K562 (cell line): ENCODE results near the gene ERG28. TPM values are rescaled to one million over a fixed set of nuclear protein-coding genes. Genes with fewer than 3 reads are reported as not detected.

Experiments
- ATAC-seq: fragments of 200-7000 bp; cut with Tn5 transposase; 3 replicates; pipeline ENCODE4 v1.9.1; 2020; ENCODE audit warnings: moderate library complexity
- BruUV-seq: library from RNA; stranded (reverse); fragments of 400-500 nt; replicated peaks from 2 replicates; lab custom pipeline; 2021; lab: Mats Ljungman, UMichigan
- CTCF ChIA-PET: fragments of 300-600 bp; formaldehyde crosslinking; extraction: SDS; loops from one replicate; lab custom pipeline; 2021; ENCODE audit warnings: low intra/inter-chr PET ratio; lab: Yijun Ruan, JAX
- POLR2A ChIA-PET: fragments of 300-600, 350-650 bp; sonication (Branson Sonifier 250); formaldehyde crosslinking; extraction: SDS; loops from one replicate; lab custom pipeline; 2021; ENCODE audit warnings: antibody characterized with exemption, inconsistent platforms; lab: Yijun Ruan, JAX
- DNase-seq, 4 experiments: peaks; one replicate each; pipeline versions ENCODE4 v3.0.0 to v3.0.0-alpha.2; 2011 to 2018; ENCODE audit warnings: low spot score in 3 of 4, mixed read lengths in 3 of 4; ENCODE audit errors: extremely low read depth in 1 of 4
- FAIRE-seq: peaks from 2 replicates; lab custom pipeline; 2011; peaks lifted over from hg19 to GRCh38; lab: Jason Lieb, UNC
- H2AFZ ChIP-seq: 2 replicates; pipeline ENCODE4 v1.6.0; 2011; ENCODE audit warnings: low read depth, low read length, control low read depth, inconsistent platforms
- H3K27ac ChIP-seq: fragments of 200-600 bp; 3 replicates; pipeline ENCODE4 v1.8.0; 2011; ENCODE audit warnings: low read depth, mild to moderate bottlenecking, control low read depth, inconsistent platforms, low read length, moderate library complexity, mixed read lengths; ENCODE audit errors: extremely low read depth
- H3K27me3 ChIP-seq, 2 experiments: fragments of 300-600 bp in 1 of 2; 2 replicates in 1 of 2; 3 replicates in 1 of 2; pipeline versions ENCODE4 v1.6.0 to v1.8.0; 2011; ENCODE audit warnings: inconsistent platforms in 2 of 2, low read length in 2 of 2, mild to moderate bottlenecking in 1 of 2, mixed read lengths in 1 of 2, moderate library complexity in 1 of 2; ENCODE audit not compliant: control insufficient read depth in 2 of 2, insufficient read depth in 2 of 2
- H3K36me3 ChIP-seq: fragments of 300-600 bp; 3 replicates; pipeline ENCODE4 v1.8.0; 2011; ENCODE audit warnings: mild to moderate bottlenecking, low read length, inconsistent platforms; ENCODE audit not compliant: control insufficient read depth, insufficient read depth
- H3K4me1 ChIP-seq, 2 experiments: fragments of 200-600 bp in 1 of 2; replicated peaks in 1 of 2; 2 replicates in 1 of 2; 3 replicates in 1 of 2; pipeline versions ENCODE4 v1.5.1 to v1.8.0; 2011; ENCODE audit warnings: inconsistent platforms in 2 of 2, low read length in 2 of 2, mild to moderate bottlenecking in 1 of 2, mixed read lengths in 1 of 2, moderate library complexity in 1 of 2; ENCODE audit not compliant: control insufficient read depth in 2 of 2, insufficient read depth in 2 of 2
- H3K4me2 ChIP-seq: 2 replicates; pipeline ENCODE4 v1.6.1; 2011; ENCODE audit warnings: low read length, control low read depth, inconsistent platforms, mixed read lengths; ENCODE audit not compliant: insufficient read depth
- H3K4me3 ChIP-seq: fragments of 200-600 bp; sonication (generic), shearing (Covaris generic); 2 replicates; pipeline ENCODE4 v1.5.1; 2016; ENCODE audit warnings: control low read depth, inconsistent platforms
- H3K79me2 ChIP-seq: fragments of 200-600 bp; 3 replicates; pipeline ENCODE4 v1.8.0; 2011; ENCODE audit warnings: low read length, inconsistent platforms; ENCODE audit not compliant: control insufficient read depth, insufficient read depth
- H3K9ac ChIP-seq, 2 experiments: 2 replicates each; pipeline versions ENCODE4 v1.6.0 to v1.6.1; 2011; ENCODE audit warnings: low read depth in 2 of 2, low read length in 2 of 2, control low read depth in 1 of 2, inconsistent platforms in 1 of 2, mild to moderate bottlenecking in 1 of 2, mixed read lengths in 1 of 2; ENCODE audit not compliant: insufficient read depth in 1 of 2
- H3K9me1 ChIP-seq: one replicate; pipeline ENCODE4 v1.6.0; 2011; ENCODE audit warnings: inconsistent platforms, mild to moderate bottlenecking, low read length, moderate library complexity; ENCODE audit not compliant: control insufficient read depth, insufficient read depth
- H3K9me3 ChIP-seq: replicated peaks from 2 replicates; pipeline ENCODE4 v1.5.1; 2011; ENCODE audit warnings: low read depth, low read length, inconsistent platforms; ENCODE audit not compliant: control insufficient read depth, insufficient read depth
- H4K20me1 ChIP-seq: replicated peaks from 2 replicates; pipeline ENCODE4 v1.6.1; 2011; ENCODE audit warnings: low read length, inconsistent platforms, mixed read lengths; ENCODE audit not compliant: control insufficient read depth, insufficient read depth
- CCAR2 ChIP-seq: fragments of 200-400 bp; formaldehyde crosslinking; IDR thresholded peaks from 2 replicates; pipeline ENCODE4 v1.6.1; 2017; ENCODE audit warnings: mild to moderate bottlenecking, low read depth, low read length
- ELF4 ChIP-seq: fragments of 450-650 bp; formaldehyde crosslinking; IDR thresholded peaks from 2 replicates; pipeline ENCODE4 v1.4.0; 2022; ENCODE audit warnings: missing genetic modification characterization
- MCM2 ChIP-seq: fragments of 450-650 bp; IDR thresholded peaks from 2 replicates; pipeline ENCODE4 v1.6.1; 2017; ENCODE audit warnings: low read depth, mild to moderate bottlenecking
- OTX1 ChIP-seq: fragments of 450-650 bp; formaldehyde crosslinking; IDR thresholded peaks from 2 replicates; pipeline ENCODE4 v1.4.0; 2022; ENCODE audit warnings: mild to moderate bottlenecking
- PCBP2 ChIP-seq: fragments of 200-400 bp; formaldehyde crosslinking; IDR thresholded peaks from 2 replicates; pipeline ENCODE4 v1.6.1; 2018; ENCODE audit warnings: low read length, low read depth, mild to moderate bottlenecking, moderate library complexity; ENCODE audit not compliant: poor library complexity, severe bottlenecking
- POLR2AphosphoS2 ChIP-seq: IDR thresholded peaks from 2 replicates; pipeline ENCODE4 v1.6.1; 2012; ENCODE audit warnings: low read length, improper control_type of control experiment
- RBM17 ChIP-seq: fragments of 200-400 bp; formaldehyde crosslinking; IDR thresholded peaks from 2 replicates; pipeline ENCODE4 v1.6.1; 2017; ENCODE audit warnings: low read depth, mild to moderate bottlenecking, low read length, borderline replicate concordance
- ZNF121 ChIP-seq: sonication (generic); formaldehyde crosslinking; conservative IDR thresholded peaks from 2 replicates; pipeline ENCODE4 v1.8.0; 2022; ENCODE audit warnings: missing genetic modification reagents
- ZNF41 ChIP-seq: fragments of 250-450 bp; sonication (Bioruptor Pico); conservative IDR thresholded peaks from 2 replicates; pipeline ENCODE4 v1.4.0; 2020; ENCODE audit warnings: mild to moderate bottlenecking
- ZNF76 ChIP-seq: fragments of 250-450 bp; sonication (Bioruptor Pico); IDR thresholded peaks from 2 replicates; pipeline ENCODE4 v1.4.0; 2020; ENCODE audit warnings: mild to moderate bottlenecking, moderate library complexity, borderline replicate concordance
- WGBS: fragments of 100-300 bp; shearing (Covaris generic); methylation state at CpG from one replicate; pipeline ENCODE4 v1.1.6; 2016; ENCODE audit warnings: low coverage, mixed read lengths; ENCODE audit not compliant: insufficient coverage; ENCODE audit errors: missing lambda C conversion rate; 5-methylcytosine and 5-hydroxymethylcytosine counted together
- in situ Hi-C: fragments of 300-500 bp; cut with MboI; formaldehyde crosslinking; loops from 4 replicates; pipeline ENCODE4 v1.15.0; 2018; ENCODE audit warnings: inconsistent platforms, mixed read lengths
- intact Hi-C: fragments of 100-400 bp; cut with micrococcal nuclease; formaldehyde crosslinking; loops from 2 replicates; pipeline ENCODE4 v1.14.2; 2022
- polyA plus RNA-seq, 8 experiments: library from polyadenylated mRNA; depleted of rRNA in 4 of 8; stranded (reverse) in 5 of 8; unstranded in 3 of 8; fragments of >200 nt; fragmentation: Nextera tagmentation in 2 of 8; fragmentation: Illumina TruSeq in 1 of 8; extraction: Ambion mirVana in 2 of 8; extraction: Trizol in 1 of 8; gene quantifications; 2 replicates each; pipeline versions ENCODE4 v1.2.1 to v1.2.3, GENCODE V29; 2011 to 2014; ENCODE audit warnings: inconsistent platforms in 1 of 8, missing spikeins in 1 of 8
- total RNA-seq, 7 experiments: library from RNA; depleted of rRNA in 6 of 7; stranded (reverse); fragments of >200 nt in 6 of 7; fragmentation: Illumina TruSeq in 2 of 7; extraction: Trizol in 2 of 7; gene quantifications; 2 replicates each; pipeline versions ENCODE4 v1.2.1 to v1.2.3, GENCODE V29; 2011 to 2021; ENCODE audit warnings: low replicate concordance in 1 of 7
- TF ChIP-seq, protein P1 (sequence below): IDR thresholded peaks from 2 replicates; pipeline ENCODE4 v1.6.1; 2011; ENCODE audit not compliant: insufficient read length; ENCODE audit errors: extremely low read depth
- TF ChIP-seq, protein P2 (sequence below): sonication (generic); IDR thresholded peaks from 2 replicates; pipeline ENCODE4 v1.6.1; 2016

Gene ERG28
- total and polyA plus RNA-seq, 9 of the 15 experiments (the other 6 are each of a cell fraction or from before 2014, with no cell fraction given), result 3.1 to 34.2 (median 14.2) TPM

DNA sequence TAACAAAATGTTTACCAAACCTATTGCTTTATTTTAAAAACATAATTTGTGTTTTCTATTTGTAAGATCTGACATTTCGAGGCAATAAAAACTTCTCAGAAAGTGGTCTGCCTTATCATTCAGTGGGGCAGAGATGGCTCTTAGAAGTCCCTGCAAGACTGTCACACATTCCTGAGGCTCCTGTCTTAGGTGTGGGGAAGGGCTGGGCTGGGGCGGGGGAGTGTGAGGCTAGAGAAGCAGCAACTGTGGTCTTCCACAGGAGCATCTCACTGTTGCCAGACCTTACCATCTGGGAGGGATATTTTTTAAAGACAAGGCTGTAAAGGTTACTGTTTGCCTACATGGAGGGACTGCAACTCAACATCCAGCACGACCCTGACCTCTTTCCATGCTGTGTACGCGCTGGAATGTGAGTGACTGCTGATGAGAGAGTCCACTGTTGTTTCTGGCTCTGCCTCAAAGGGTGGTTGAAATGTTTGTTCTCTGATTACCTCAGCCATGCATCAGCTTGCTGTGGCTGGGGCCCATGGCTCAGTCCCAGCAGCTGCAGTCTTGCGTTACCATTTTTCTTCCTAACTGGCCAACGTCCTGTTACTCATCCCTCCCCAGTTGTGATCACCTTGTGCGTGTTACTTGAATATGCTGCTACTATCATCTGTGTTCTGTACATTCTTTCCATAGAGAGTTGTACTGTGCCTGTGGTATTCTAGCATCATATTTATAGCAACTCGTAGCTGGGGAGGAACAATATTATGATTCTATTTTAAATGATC is 12.4 kb downstream of the ERG28 start:
- FAIRE-seq, result no peak
- no peak overlapping the region for H2AFZ ChIP-seq

More for the DNA sequence above, 12.4 kb downstream of the ERG28 start:
- no peak overlapping the region for H3K9ac ChIP-seq
- POLR2A ChIA-PET, result interaction anchor here (0.6 to 1.0 kb wide), 2 partner anchors 12 to 98 kb away, joined by 3 read pairs; partner anchors contain the start of genes ERG28 and TTLL5
- in situ Hi-C loops (no loop called here), intact Hi-C loops (no loop called here)
- no peaks in the 10 kb centered on the region for H4K20me1 ChIP-seq
- no TSS peak for BruUV-seq
- peaks cover 28% of the 10 kb centered on the region; the same call in 2 of the 3 replicates for H3K36me3 ChIP-seq
- H3K4me2 ChIP-seq, result no peak overlapping the region
- H3K79me2 ChIP-seq, result no peaks in the 10 kb centered on the region
- TF ChIP-seq, protein P1, sequence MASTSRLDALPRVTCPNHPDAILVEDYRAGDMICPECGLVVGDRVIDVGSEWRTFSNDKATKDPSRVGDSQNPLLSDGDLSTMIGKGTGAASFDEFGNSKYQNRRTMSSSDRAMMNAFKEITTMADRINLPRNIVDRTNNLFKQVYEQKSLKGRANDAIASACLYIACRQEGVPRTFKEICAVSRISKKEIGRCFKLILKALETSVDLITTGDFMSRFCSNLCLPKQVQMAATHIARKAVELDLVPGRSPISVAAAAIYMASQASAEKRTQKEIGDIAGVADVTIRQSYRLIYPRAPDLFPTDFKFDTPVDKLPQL, result no peak
- TF ChIP-seq MCM2 (no peak), ZNF76 (CRISPR knock-in tag) (no peak), CCAR2 (no peak), ELF4 (CRISPR knock-in tag) (no peak), RBM17 (no peak), ZNF121 (CRISPR knock-in tag) (no peak), OTX1 (CRISPR knock-in tag) (no peak), PCBP2 (no peak), ZNF41 (CRISPR knock-in tag) (no peak), POLR2AphosphoS2 (no peak)
- TF ChIP-seq, protein P2, sequence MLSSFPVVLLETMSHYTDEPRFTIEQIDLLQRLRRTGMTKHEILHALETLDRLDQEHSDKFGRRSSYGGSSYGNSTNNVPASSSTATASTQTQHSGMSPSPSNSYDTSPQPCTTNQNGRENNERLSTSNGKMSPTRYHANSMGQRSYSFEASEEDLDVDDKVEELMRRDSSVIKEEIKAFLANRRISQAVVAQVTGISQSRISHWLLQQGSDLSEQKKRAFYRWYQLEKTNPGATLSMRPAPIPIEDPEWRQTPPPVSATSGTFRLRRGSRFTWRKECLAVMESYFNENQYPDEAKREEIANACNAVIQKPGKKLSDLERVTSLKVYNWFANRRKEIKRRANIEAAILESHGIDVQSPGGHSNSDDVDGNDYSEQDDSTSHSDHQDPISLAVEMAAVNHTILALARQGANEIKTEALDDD, result no peak
- no peaks in the 10 kb centered on the region for H3K27me3 ChIP-seq
- ATAC-seq (no peak), DNase-seq (no peak)
- H3K9me3 ChIP-seq, result no peaks in the 10 kb centered on the region
- H3K27ac ChIP-seq, result no peak overlapping the region
- peaks cover 0 to 5% of the 10 kb centered on the region in 2 experiments; a peak in 2 of 5 replicates for H3K4me1 ChIP-seq
- H3K4me3 ChIP-seq, result no peak overlapping the region
- CTCF ChIA-PET, result no interaction called here
- H3K9me1 ChIP-seq, result no peaks in the 10 kb centered on the region
- 76% methylated on average over 7 of the region's 9 CpGs for WGBS
